A673 (cell line): ENCODE data around the gene STX11. TPM values are rescaled to one million over a fixed set of nuclear protein-coding genes. Genes with fewer than 3 reads are reported as not detected.
"Not testable (repeated sequence)": the region's sequence is repeated elsewhere in the genome, so short reads cannot be mapped to it uniquely, and the experiment has no call there.

Experiments
- BruUV-seq: library from RNA; stranded (reverse); fragments of 400-500 nt; replicated peaks from 2 replicates; lab custom pipeline; 2021; lab: Mats Ljungman, UMichigan
- CTCF ChIA-PET: fragments of 300-600 bp; sonication (Branson Sonifier 250); formaldehyde crosslinking; loops from one replicate; lab custom pipeline; 2022; ENCODE audit warnings: antibody characterized with exemption; lab: Charles Lee
- POLR2A ChIA-PET: fragments of 300-600 bp; sonication (Branson Sonifier 250); formaldehyde crosslinking; loops from one replicate; lab custom pipeline; 2022; ENCODE audit warnings: antibody characterized with exemption; ENCODE audit not compliant: low non-redundant PET; lab: Charles Lee
- DNase-seq: peaks from one replicate; pipeline ENCODE4 v3.0.0-alpha.2; 2015; ENCODE audit warnings: low spot score
- H3K27ac ChIP-seq: fragments of 200-600 bp; sonication (generic); 2 replicates; pipeline ENCODE4 v1.5.1; 2016; ENCODE audit warnings: mixed run types, low read depth, mild to moderate bottlenecking, mixed read lengths, antibody characterized with exemption, low read length; ENCODE audit not compliant: poor library complexity, severe bottlenecking
- H3K27me3 ChIP-seq: fragments of 200-600 bp; sonication (generic); replicated peaks from 2 replicates; pipeline ENCODE4 v1.6.1; 2017; ENCODE audit warnings: mixed run types, low read depth, mild to moderate bottlenecking, mixed read lengths, antibody characterized with exemption, low read length; ENCODE audit not compliant: insufficient read depth, poor library complexity
- H3K36me3 ChIP-seq: fragments of 200-600 bp; sonication (generic); 2 replicates; pipeline ENCODE4 v1.6.1; 2016; ENCODE audit warnings: mixed run types, mild to moderate bottlenecking, mixed read lengths, antibody characterized with exemption, low read length; ENCODE audit not compliant: insufficient read depth, poor library complexity, severe bottlenecking
- H3K4me1 ChIP-seq: fragments of 200-600 bp; sonication (generic); 2 replicates; pipeline ENCODE4 v1.6.1; 2017; ENCODE audit warnings: mixed run types, mild to moderate bottlenecking, mixed read lengths, antibody characterized with exemption, low read length; ENCODE audit not compliant: insufficient read depth, poor library complexity, severe bottlenecking
- H3K4me3 ChIP-seq: fragments of 200-600 bp; sonication (generic); 2 replicates; pipeline ENCODE4 v1.5.1; 2016; ENCODE audit warnings: low read depth, mixed run types, mild to moderate bottlenecking, mixed read lengths, low read length; ENCODE audit not compliant: poor library complexity, severe bottlenecking
- H3K9me3 ChIP-seq: fragments of 200-600 bp; sonication (generic); 2 replicates; pipeline ENCODE4 v1.6.1; 2016; ENCODE audit warnings: mixed run types, low read depth, mild to moderate bottlenecking, mixed read lengths, antibody characterized with exemption, low read length; ENCODE audit not compliant: poor library complexity, severe bottlenecking
- CTCF ChIP-seq: fragments of 300-800, 200-600 bp; sonication (generic); conservative IDR thresholded peaks from 2 replicates; pipeline ENCODE4 v1.5.1; 2017; ENCODE audit warnings: low read depth, mild to moderate bottlenecking, antibody characterized with exemption, low read length, moderate library complexity, mixed read lengths
- EZH2 ChIP-seq: fragments of 200-600 bp; sonication (generic); IDR thresholded peaks from 2 replicates; pipeline ENCODE4 v1.6.1; 2017; ENCODE audit warnings: borderline replicate concordance, low read depth, mild to moderate bottlenecking, mixed read lengths, antibody characterized with exemption, low read length; ENCODE audit not compliant: poor library complexity, severe bottlenecking
- intact Hi-C: fragments of 100-400 bp; cut with micrococcal nuclease; formaldehyde crosslinking; loops from one replicate; pipeline ENCODE4 v1.10.0; 2022; ENCODE audit not compliant: unreplicated experiment
- total RNA-seq: library from RNA; stranded (reverse); gene quantifications from 2 replicates; pipeline ENCODE4 v1.2.3, GENCODE V29; 2021

Gene STX11
- total RNA-seq, 1 experiment from 2014 or later, result 0.30 TPM

GRCh38 chr6:144127097-144127496, 23.2 kb upstream of the STX11 start:
- no peaks in the 10 kb centered on the region for H3K36me3 ChIP-seq
- H3K27ac ChIP-seq, result no peak overlapping the region
- intact Hi-C loops, result no loop called here
- H3K9me3 ChIP-seq, result no peaks in the 10 kb centered on the region
- ChIA-PET POLR2A (no interaction called here), CTCF (no interaction called here)
- H3K27me3 ChIP-seq, result no peaks in the 10 kb centered on the region
- no peak for DNase-seq
- H3K4me3 ChIP-seq, result no peak overlapping the region
- no peak for TF ChIP-seq CTCF
- no peak for TF ChIP-seq EZH2
- BruUV-seq, result no TSS peak
- no peaks in the 10 kb centered on the region for H3K4me1 ChIP-seq

DNA sequence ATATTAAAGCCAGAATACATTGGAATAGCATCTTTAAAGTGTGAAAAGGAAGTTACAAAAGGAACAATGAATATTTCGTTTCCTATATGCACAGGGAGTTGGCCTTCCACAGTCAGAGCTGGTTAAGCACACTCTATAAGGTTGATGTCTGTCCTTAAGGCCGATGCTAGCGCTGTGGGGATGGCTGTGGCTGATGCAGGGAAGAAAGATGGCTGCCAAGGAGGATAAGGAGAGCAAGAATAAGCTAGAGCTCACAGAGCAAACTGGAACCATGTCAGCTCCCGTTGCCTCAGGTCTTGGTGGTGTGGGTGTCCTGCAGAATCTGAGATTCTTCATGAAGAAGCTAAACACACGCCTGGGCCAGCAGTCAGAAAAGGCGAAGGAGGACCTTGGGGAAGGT, 20.8 kb upstream of the STX11 start:
- no peaks in the 10 kb centered on the region for H3K9me3 ChIP-seq
- H3K27me3 ChIP-seq, result no peaks in the 10 kb centered on the region
- no peaks in the 10 kb centered on the region for H3K4me1 ChIP-seq
- no TSS peak for BruUV-seq
- H3K27ac ChIP-seq, result no peak overlapping the region
- no peaks in the 10 kb centered on the region for H3K36me3 ChIP-seq
- ChIA-PET POLR2A (no interaction called here), CTCF (no interaction called here)
- TF ChIP-seq EZH2 (no peak), CTCF (no peak)
- DNase-seq, result no peak
- intact Hi-C loops, result no loop called here
- H3K4me3 ChIP-seq, result no peak overlapping the region

DNA sequence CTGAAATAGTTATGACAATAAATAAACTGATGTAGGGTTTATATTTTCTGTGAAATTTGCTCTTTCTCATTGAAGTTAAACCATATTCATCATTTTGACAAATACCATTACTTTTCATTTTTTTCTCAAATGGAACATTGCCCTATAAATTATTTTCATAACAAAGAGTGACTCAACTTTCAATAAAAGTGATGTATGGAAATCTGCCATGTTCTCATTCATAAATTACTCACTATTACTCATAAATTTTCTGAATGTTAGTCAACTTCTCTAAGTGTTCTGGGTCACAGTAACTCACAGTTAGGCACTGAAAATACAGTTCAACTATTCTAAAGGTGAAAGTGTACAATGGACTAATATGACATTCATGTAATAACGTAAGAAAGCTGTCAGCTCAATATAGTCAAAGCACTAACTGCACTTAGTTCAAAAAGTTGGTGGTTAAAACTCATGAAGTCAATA, 19.0 kb upstream of the STX11 start:
- ChIA-PET CTCF (no interaction called here), POLR2A (no interaction called here)
- no peak overlapping the region for H3K27ac ChIP-seq
- no peak for DNase-seq
- intact Hi-C loops, result no loop called here
- no peaks in the 10 kb centered on the region for H3K9me3 ChIP-seq
- no peak overlapping the region for H3K4me3 ChIP-seq
- BruUV-seq, result no TSS peak
- TF ChIP-seq EZH2 (no peak), CTCF (no peak)
- H3K4me1 ChIP-seq, result no peaks in the 10 kb centered on the region
- no peaks in the 10 kb centered on the region for H3K36me3 ChIP-seq
- no peaks in the 10 kb centered on the region for H3K27me3 ChIP-seq

GRCh38 chr6:144132167-144132690, 18.1 kb upstream of the STX11 start:
- DNase-seq, H3K27ac ChIP-seq, BruUV-seq, H3K9me3 ChIP-seq, CTCF ChIA-PET, H3K36me3 ChIP-seq, H3K4me3 ChIP-seq, H3K27me3 ChIP-seq, intact Hi-C loops, H3K4me1 ChIP-seq, POLR2A ChIA-PET: not testable (repeated sequence)
